ENCODE measurements around the gene ZNF570. TPM values are rescaled to one million over a fixed set of nuclear protein-coding genes. Genes with fewer than 3 reads are reported as not detected.

ZNF570 gene
- polyA plus RNA-seq, 4 donors, result 1.4 to 5.6 (median 2.0) TPM

GRCh38 chr19:37519890-37520289 lies 50.7 kb downstream of the ZNF570 start:
- peaks cover 0 to 44% of the 10 kb centered on the region in 2 donors for H3K9me3 ChIP-seq (ENCODE audit: control insufficient read depth in 2 of 2, insufficient read depth in 1 of 2, low read depth in 1 of 2, low read length in 1 of 2)
- no peak overlapping the region for H3K27ac ChIP-seq (ENCODE audit: low read depth in 1 of 3, low read length in 2 of 3)
- no peaks in the 10 kb centered on the region for H3K27me3 ChIP-seq (ENCODE audit: control insufficient read depth in 3 of 3, insufficient read depth in 3 of 3, low read length in 3 of 3)
- H3K4me1 ChIP-seq (ENCODE audit: control insufficient read depth in 3 of 3, insufficient read depth in 2 of 3, low read depth in 1 of 3, low read length in 2 of 3), result no peaks in the 10 kb centered on the region
- DNase-seq (no peak), FAIRE-seq (no peak)
- WGBS, 3 donors, result 18 to 48% (median 26%) methylated on average over 2 of the region's 2 CpGs
- H3K4me3 ChIP-seq (ENCODE audit: low read depth in 1 of 3, low read length in 3 of 3), result no peak overlapping the region
- peaks cover 5 to 19% (median 6%) of the 10 kb centered on the region in 3 donors for H3K36me3 ChIP-seq (ENCODE audit: control insufficient read depth in 3 of 3, insufficient read depth in 2 of 3, low read depth in 1 of 3, low read length in 3 of 3)

GRCh38 chr19:37537391-37537947 lies 68.3 kb downstream of the ZNF570 start:
- Histone ChIP-seq H3K9me3 (ENCODE audit: control insufficient read depth in 2 of 2, insufficient read depth in 1 of 2, low read depth in 1 of 2, low read length in 1 of 2) (peaks cover 4 to 61% of the 10 kb centered on the region in 2 donors), H3K36me3 (ENCODE audit: control insufficient read depth in 3 of 3, insufficient read depth in 2 of 3, low read depth in 1 of 3, low read length in 3 of 3) (peaks cover 15 to 22% (median 18%) of the 10 kb centered on the region in 3 donors), H3K4me1 (ENCODE audit: control insufficient read depth in 3 of 3, insufficient read depth in 2 of 3, low read depth in 1 of 3, low read length in 2 of 3) (no peaks in the 10 kb centered on the region), H3K27ac (ENCODE audit: low read depth in 1 of 3, low read length in 2 of 3) (no peak overlapping the region), H3K4me3 (ENCODE audit: low read depth in 1 of 3, low read length in 3 of 3) (no peak overlapping the region), H3K27me3 (ENCODE audit: control insufficient read depth in 3 of 3, insufficient read depth in 3 of 3, low read length in 3 of 3) (no peaks in the 10 kb centered on the region)
- DNase-seq (no peak), FAIRE-seq (no peak)
- WGBS, 3 donors, result 97% methylated on average over 7 of the region's 7 CpGs

Other genes with a start within 250 kb of the ZNF570 start
- gene ZNF527, start 98.3 kb upstream of the ZNF570 start, polyA plus RNA-seq, result 1 to 10 TPM; 1.6 to 6.2 (median 2.9) TPM
- 1 to 10 TPM in 3 of 4 donors, under 1 TPM in 1; 0.89 to 3.4 (median 1.2) TPM for gene ZNF569, start 1.9 kb upstream of the ZNF570 start, polyA plus RNA-seq
- gene ZNF793, start 37.6 kb downstream of the ZNF570 start, polyA plus RNA-seq, result 10 to 100 TPM in 1 of 4 donors, 1 to 10 TPM in 1, under 1 TPM in 2; 0.22 to 13.2 (median 1.1) TPM
- gene ZNF571, start 125.4 kb downstream of the ZNF570 start, polyA plus RNA-seq, result 1 to 10 TPM in 3 of 4 donors, under 1 TPM in 1; 0.89 to 5.9 (median 1.5) TPM
- gene ZNF540, start 125.5 kb downstream of the ZNF570 start, polyA plus RNA-seq, result 1 to 10 TPM; 1.1 to 5.2 (median 1.7) TPM
- 10 to 100 TPM in 1 of 4 donors, 1 to 10 TPM in 1, under 1 TPM in 2; 0.27 to 16.1 (median 2.4) TPM for gene ZFP30, start 186.1 kb downstream of the ZNF570 start, polyA plus RNA-seq

Measured in small intestine (tissue), 7 donors.